ENCODE data around the gene FILIP1L. TPM values are rescaled to one million over a fixed set of nuclear protein-coding genes. Genes with fewer than 3 reads are reported as not detected.

FILIP1L gene
- total RNA-seq, 2 experiments from 2014 or later: 1.5 to 1.7 TPM

DNA sequence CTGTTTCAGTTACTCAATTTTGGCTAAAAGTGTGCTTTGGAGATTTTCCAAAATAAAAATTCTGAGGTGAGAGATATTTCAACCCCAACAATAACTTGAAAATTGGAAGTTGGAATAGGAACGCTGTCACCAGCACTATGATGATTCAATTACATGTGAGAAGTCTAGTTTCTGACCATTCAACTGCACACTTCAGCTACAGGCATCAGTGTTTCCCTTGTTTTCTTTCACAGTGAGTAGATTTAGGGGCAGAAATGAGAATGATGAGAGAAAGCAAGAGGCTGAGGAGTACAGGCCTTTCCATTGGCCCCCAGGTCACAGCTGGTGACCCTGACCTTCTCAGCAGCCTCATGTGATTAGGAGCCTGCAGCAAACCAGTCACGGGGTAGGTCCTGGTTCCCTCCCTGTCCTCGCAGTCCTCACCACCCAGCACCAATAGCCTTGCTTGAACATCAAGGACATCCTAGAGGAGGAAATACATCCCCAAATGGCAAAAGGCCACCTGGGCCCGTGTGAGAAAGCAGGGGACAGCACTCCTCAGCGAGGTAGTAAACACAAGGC, 10.0 kb upstream of the FILIP1L start:
- H3K36me3 Mint-ChIP-seq (ENCODE audit: low read depth): no peaks in the 10 kb centered on the region
- no peaks in the 10 kb centered on the region for H3K9me3 Mint-ChIP-seq (ENCODE audit: insufficient read depth)
- no peak overlapping the region for H3K4me3 Mint-ChIP-seq
- POLR2A ChIA-PET: no interaction called here
- DNase-seq (no peak), ATAC-seq (no peak)
- no peaks in the 10 kb centered on the region for H3K27me3 Mint-ChIP-seq (ENCODE audit: low read depth)
- H3K27ac Mint-ChIP-seq: no peak overlapping the region
- CTCF ChIA-PET: no interaction called here
- H3K4me1 Mint-ChIP-seq (ENCODE audit: low read depth): peaks cover 6% of the 10 kb centered on the region

DNA sequence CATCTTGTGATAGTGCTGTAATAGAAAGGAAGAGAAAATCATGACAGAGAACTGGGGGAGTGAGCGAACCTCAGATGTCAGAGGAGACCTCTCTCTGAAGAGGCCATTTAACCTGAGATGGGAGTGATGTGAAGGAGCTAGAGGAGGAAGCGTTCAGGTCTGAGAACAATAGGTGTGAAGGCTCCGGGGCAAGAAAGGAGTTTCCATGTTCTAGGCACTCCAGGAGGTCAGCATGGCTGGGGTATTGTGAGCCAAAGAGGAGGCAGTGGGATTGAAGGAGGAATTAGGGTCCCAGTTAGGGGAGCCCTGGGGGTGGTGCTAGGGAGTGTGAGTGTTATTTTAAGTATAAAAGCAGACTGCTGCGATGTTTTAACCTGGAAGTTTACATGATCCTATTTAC, 8.8 kb upstream of the FILIP1L start:
- H3K4me1 Mint-ChIP-seq (ENCODE audit: low read depth): peaks cover 6% of the 10 kb centered on the region
- no peak for DNase-seq
- ATAC-seq: no peak
- ChIA-PET POLR2A (no interaction called here), CTCF (interaction anchor here (1.7 kb wide), 1 partner anchor 12 kb away, joined by 3 read pairs; no protein-coding TSS in a partner anchor)
- H3K4me3 Mint-ChIP-seq: no peak overlapping the region
- H3K9me3 Mint-ChIP-seq (ENCODE audit: insufficient read depth): no peaks in the 10 kb centered on the region
- no peak overlapping the region for H3K27ac Mint-ChIP-seq
- no peaks in the 10 kb centered on the region for H3K36me3 Mint-ChIP-seq (ENCODE audit: low read depth)
- no peaks in the 10 kb centered on the region for H3K27me3 Mint-ChIP-seq (ENCODE audit: low read depth)

GRCh38 chr3:100122321-100122720, 8.0 kb upstream of the FILIP1L start:
- no peaks in the 10 kb centered on the region for H3K9me3 Mint-ChIP-seq (ENCODE audit: insufficient read depth)
- CTCF ChIA-PET: interaction anchor here (1.7 kb wide), 1 partner anchor 11 kb away, joined by 3 read pairs; no protein-coding TSS in a partner anchor
- H3K4me3 Mint-ChIP-seq: no peak overlapping the region
- POLR2A ChIA-PET: no interaction called here
- DNase-seq (no peak), ATAC-seq (no peak)
- H3K27ac Mint-ChIP-seq: no peak overlapping the region
- H3K36me3 Mint-ChIP-seq (ENCODE audit: low read depth): peaks cover 1% of the 10 kb centered on the region
- peaks cover 6% of the 10 kb centered on the region for H3K4me1 Mint-ChIP-seq (ENCODE audit: low read depth)
- H3K27me3 Mint-ChIP-seq (ENCODE audit: low read depth): no peaks in the 10 kb centered on the region

- Mint-ChIP-seq H3K9me3 (ENCODE audit: insufficient read depth) (no peaks in the 10 kb centered on the region), H3K4me3 (no peak overlapping the region), H3K27me3 (ENCODE audit: low read depth) (no peaks in the 10 kb centered on the region), H3K36me3 (ENCODE audit: low read depth) (peaks cover 2% of the 10 kb centered on the region), H3K4me1 (ENCODE audit: low read depth) (peaks cover 6% of the 10 kb centered on the region), H3K27ac (no peak overlapping the region)
- DNase-seq (no peak), ATAC-seq (no peak)
- CTCF ChIA-PET: no interaction called here
- POLR2A ChIA-PET: no interaction called here
Measured at GRCh38 chr3:100120693-100121092, 6.4 kb upstream of the FILIP1L start.

DNA sequence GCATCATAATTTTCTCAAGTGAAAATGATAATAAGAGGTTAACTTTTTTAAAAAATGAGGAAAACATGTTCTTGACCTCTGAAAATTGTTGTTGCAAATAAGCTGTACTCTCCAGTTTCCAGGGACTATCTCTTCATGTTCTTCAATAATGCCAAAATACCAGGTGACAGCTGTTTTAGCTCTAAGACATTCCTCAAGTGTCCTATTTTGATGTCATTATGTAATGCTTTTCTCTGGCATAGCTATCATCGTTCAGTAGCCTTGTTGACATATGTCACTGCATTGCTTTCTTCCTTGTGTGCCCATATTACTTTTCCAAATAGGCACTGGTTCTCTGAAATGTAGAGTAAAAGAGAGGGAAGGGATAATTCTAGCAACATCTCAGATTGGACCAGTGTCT, 5.7 kb upstream of the FILIP1L start:
- ATAC-seq (no peak), DNase-seq (no peak)
- no peaks in the 10 kb centered on the region for H3K9me3 Mint-ChIP-seq (ENCODE audit: insufficient read depth)
- CTCF ChIA-PET: no interaction called here
- no peak overlapping the region for H3K27ac Mint-ChIP-seq
- H3K4me3 Mint-ChIP-seq: no peak overlapping the region
- H3K4me1 Mint-ChIP-seq (ENCODE audit: low read depth): peaks cover under 1% of the 10 kb centered on the region
- POLR2A ChIA-PET: no interaction called here
- H3K36me3 Mint-ChIP-seq (ENCODE audit: low read depth): peaks cover 2% of the 10 kb centered on the region
- no peaks in the 10 kb centered on the region for H3K27me3 Mint-ChIP-seq (ENCODE audit: low read depth)

DNA sequence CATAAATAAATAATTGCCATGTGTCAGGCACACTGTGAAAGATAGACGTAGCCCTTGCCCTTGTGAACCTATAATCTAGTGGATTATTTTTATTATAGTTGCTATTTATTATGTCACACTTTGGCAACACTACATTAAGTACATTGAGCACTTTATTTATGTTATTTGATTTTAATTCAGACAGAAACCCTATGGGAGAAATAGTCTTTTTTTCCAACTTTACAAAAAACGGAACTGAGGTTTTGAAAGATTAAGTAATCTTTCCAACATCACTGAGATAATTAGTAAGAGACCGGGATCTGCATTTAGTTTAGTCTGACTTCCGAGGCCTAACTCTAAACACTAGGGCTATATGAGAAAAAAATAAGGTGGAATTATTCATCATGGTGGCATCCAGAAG, 2.8 kb upstream of the FILIP1L start:
- peaks cover 6% of the 10 kb centered on the region for H3K36me3 Mint-ChIP-seq (ENCODE audit: low read depth)
- H3K4me1 Mint-ChIP-seq (ENCODE audit: low read depth): no peaks in the 10 kb centered on the region
- ChIA-PET CTCF (no interaction called here), POLR2A (no interaction called here)
- no peaks in the 10 kb centered on the region for H3K27me3 Mint-ChIP-seq (ENCODE audit: low read depth)
- DNase-seq (no peak), ATAC-seq (no peak)
- H3K9me3 Mint-ChIP-seq (ENCODE audit: insufficient read depth): no peaks in the 10 kb centered on the region
- H3K4me3 Mint-ChIP-seq: no peak overlapping the region
- H3K27ac Mint-ChIP-seq: no peak overlapping the region

GRCh38 chr3:100113723-100114412, 433 bp downstream of the FILIP1L start:
- no peak for DNase-seq
- Mint-ChIP-seq H3K4me1 (ENCODE audit: low read depth) (peaks cover 19% of the 10 kb centered on the region), H3K36me3 (ENCODE audit: low read depth) (peaks cover 23% of the 10 kb centered on the region), H3K27me3 (ENCODE audit: low read depth) (no peaks in the 10 kb centered on the region), H3K9me3 (ENCODE audit: insufficient read depth) (no peaks in the 10 kb centered on the region), H3K4me3 (no peak overlapping the region), H3K27ac (no peak overlapping the region)
- no peak for ATAC-seq
- ChIA-PET POLR2A (no interaction called here), CTCF (interaction anchor here (0.8 kb wide), 2 partner anchors 9 to 23 kb away, joined by 3 to 4 read pairs; no protein-coding TSS in a partner anchor)

DNA sequence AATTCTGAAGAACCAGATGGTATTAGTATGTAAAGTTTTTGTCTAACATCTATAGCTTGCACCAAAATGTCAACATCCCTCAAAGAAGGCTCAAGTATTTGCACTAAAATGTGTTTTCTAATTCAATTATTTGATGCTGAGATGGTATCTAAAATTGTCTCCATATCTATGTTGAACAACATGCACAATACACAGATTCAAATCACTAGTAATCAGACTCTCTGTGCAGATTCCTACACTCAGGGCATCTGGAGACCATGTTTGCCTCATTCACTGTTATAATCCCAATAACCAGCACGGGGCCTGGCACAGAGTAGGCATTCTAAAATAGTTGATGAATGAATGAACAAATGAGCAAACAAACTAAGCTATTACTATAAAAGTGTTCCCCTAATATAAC, 2.6 kb downstream of the FILIP1L start:
- DNase-seq (no peak), ATAC-seq (no peak)
- H3K36me3 Mint-ChIP-seq (ENCODE audit: low read depth): peaks cover 31% of the 10 kb centered on the region
- no peak overlapping the region for H3K4me3 Mint-ChIP-seq
- no peak overlapping the region for H3K27ac Mint-ChIP-seq
- H3K27me3 Mint-ChIP-seq (ENCODE audit: low read depth): no peaks in the 10 kb centered on the region
- H3K4me1 Mint-ChIP-seq (ENCODE audit: low read depth): peaks cover 38% of the 10 kb centered on the region
- ChIA-PET CTCF (interaction anchor here (0.6 to 1.8 kb wide), 6 partner anchors 8 to 142 kb away, joined by 3 to 5 read pairs (median 3); no protein-coding TSS in a partner anchor), POLR2A (no interaction called here)
- no peaks in the 10 kb centered on the region for H3K9me3 Mint-ChIP-seq (ENCODE audit: insufficient read depth)

DNA sequence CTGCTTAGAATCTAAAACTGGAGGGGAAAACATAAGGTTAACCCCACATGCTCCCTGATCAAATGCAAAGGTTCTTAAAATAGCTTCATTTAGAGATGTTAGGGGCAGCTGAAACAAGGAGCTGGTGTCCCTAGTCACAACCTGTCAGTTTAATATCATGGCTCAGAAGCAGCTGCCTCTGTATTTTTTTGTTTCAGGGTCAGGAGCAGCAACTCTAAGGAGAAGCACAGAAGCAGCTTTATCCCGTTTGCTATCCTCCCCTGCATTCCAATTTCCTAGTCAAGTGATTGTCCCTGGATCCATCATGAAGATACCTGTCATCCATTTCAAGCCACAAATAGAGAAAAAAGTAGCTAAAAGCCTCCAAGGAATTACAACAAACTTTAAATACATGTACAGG, 4.1 kb downstream of the FILIP1L start:
- no peaks in the 10 kb centered on the region for H3K27me3 Mint-ChIP-seq (ENCODE audit: low read depth)

DNA sequence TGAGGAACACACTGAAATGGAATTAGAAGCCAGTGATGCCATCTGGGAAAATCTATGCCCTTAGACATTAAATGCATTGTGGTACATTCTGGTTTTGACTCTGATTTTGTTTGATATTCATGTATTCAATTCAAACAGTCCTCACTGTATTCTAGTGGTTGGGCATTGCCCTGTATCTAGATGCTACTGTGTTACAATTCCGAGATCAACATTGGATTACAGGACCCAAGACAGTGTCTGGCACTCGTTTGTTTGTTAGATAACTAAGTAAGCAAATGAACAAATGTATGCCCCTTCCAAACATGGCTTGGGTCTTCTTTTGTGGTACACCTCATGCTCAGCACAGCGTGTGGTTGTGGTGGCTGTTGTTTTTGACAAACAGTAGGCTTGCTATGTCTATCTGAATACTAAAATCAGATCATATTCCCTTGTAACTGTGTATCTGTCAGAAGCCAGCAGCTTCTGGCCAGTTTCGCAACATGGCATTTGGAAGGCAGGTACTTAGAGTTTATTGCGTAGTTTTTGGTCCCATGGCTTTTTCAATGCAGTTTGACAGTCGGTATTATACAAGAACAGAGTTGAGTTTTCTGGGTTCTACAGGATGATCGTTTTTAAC, 5.7 kb downstream of the FILIP1L start:
- Mint-ChIP-seq H3K9me3 (ENCODE audit: insufficient read depth) (peaks cover 3% of the 10 kb centered on the region), H3K27me3 (ENCODE audit: low read depth) (no peaks in the 10 kb centered on the region), H3K4me1 (ENCODE audit: low read depth) (peaks cover 69% of the 10 kb centered on the region), H3K27ac (no peak overlapping the region), H3K36me3 (ENCODE audit: low read depth) (peaks cover 59% of the 10 kb centered on the region), H3K4me3 (no peak overlapping the region)
- ATAC-seq (peak; percentile 41), DNase-seq (no peak)
- ChIA-PET CTCF (interaction anchor here (1.0 to 2.4 kb wide), 2 partner anchors 17 to 18 kb away, joined by 3 to 6 read pairs; no protein-coding TSS in a partner anchor), POLR2A (no interaction called here)

More for the DNA sequence above, 4.1 kb downstream of the FILIP1L start:
- POLR2A ChIA-PET: no interaction called here
- no peak overlapping the region for H3K4me3 Mint-ChIP-seq
- DNase-seq (no peak), ATAC-seq (no peak)
- H3K27ac Mint-ChIP-seq: no peak overlapping the region
- no peaks in the 10 kb centered on the region for H3K9me3 Mint-ChIP-seq (ENCODE audit: insufficient read depth)
- H3K36me3 Mint-ChIP-seq (ENCODE audit: low read depth): peaks cover 46% of the 10 kb centered on the region
- peaks cover 54% of the 10 kb centered on the region for H3K4me1 Mint-ChIP-seq (ENCODE audit: low read depth)
- CTCF ChIA-PET: interaction anchor here (0.6 to 2.4 kb wide), 10 partner anchors 12 to 266 kb away, joined by 3 to 6 read pairs (median 4); no protein-coding TSS in a partner anchor

DNA sequence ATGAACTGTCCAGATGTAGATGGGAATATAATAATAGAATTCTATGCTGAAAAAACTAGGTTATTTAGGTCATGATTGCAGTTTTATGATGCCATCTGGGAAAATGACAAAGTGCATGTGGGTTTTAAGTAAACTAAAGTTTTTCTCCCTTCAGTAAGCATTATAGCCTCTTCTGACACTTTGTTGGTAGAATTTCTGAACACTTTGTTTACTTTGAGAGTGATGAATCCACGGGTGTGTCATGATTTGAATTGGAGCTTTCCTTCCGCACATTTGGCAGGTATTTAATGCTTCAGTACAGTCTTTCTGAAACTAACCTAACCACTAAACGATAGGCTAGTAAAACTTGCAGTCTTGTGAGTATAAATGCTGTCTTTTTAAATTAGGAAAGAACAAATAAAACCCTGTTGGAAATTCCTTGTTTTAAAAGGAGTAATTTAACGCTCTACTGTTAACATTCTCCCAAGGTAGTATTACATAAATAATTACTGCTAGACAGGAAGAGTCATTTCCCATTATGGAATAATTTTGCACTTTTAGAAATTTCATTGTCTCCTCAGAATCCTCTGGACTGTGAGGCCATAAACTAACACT, 7.0 kb downstream of the FILIP1L start:
- Mint-ChIP-seq H3K4me1 (ENCODE audit: low read depth) (peaks cover 80% of the 10 kb centered on the region), H3K27ac (no peak overlapping the region), H3K4me3 (no peak overlapping the region), H3K9me3 (ENCODE audit: insufficient read depth) (peaks cover 3% of the 10 kb centered on the region), H3K27me3 (ENCODE audit: low read depth) (no peaks in the 10 kb centered on the region), H3K36me3 (ENCODE audit: low read depth) (peaks cover 70% of the 10 kb centered on the region)
- ChIA-PET POLR2A (interaction anchor here (0.9 kb wide), 1 partner anchor 11 kb away, joined by 3 read pairs; no protein-coding TSS in a partner anchor), CTCF (interaction anchor here (0.9 to 1.3 kb wide), 2 partner anchors 18 to 210 kb away, joined by 3 to 4 read pairs; no protein-coding TSS in a partner anchor)
- DNase-seq (no peak), ATAC-seq (no peak)
